Peyer's patch (tissue), 4 donors: ENCODE measurements around the gene C12orf43.

ENCODE experiments used
- CTCF ChIP-seq, 6 experiments: fragments of 450-650 bp in 4 of 6; fragments of 200-600 bp in 2 of 6; sonication (generic) in 1 of 6; IDR thresholded peaks; one replicate each; pipeline ENCODE4 v1.5.1; 2017 to 2019; ENCODE audit warnings: antibody characterized with exemption in 6 of 6, mild to moderate bottlenecking in 3 of 6, moderate library complexity in 1 of 6
- POLR2A ChIP-seq, 2 donors: fragments of 450-650 bp; IDR thresholded peaks; one replicate each; pipeline ENCODE4 v1.5.1; 2017; ENCODE audit warnings: antibody characterized with exemption in 2 of 2, mild to moderate bottlenecking in 2 of 2, moderate library complexity in 2 of 2

- TF ChIP-seq CTCF (IDR thresholded peaks at IDR 0.05) (no peak), POLR2A (IDR thresholded peaks at IDR 0.05) (no peak)
Measured at GRCh38 chr12:120964298-120964697, 52.0 kb downstream of the C12orf43 start.
